ENCODE data around the gene IL22RA1. TPM values are rescaled to one million over a fixed set of nuclear protein-coding genes. Genes with fewer than 3 reads are reported as not detected.

IL22RA1 gene
- total RNA-seq, 1 donor from 2014 or later, result not detected

Other genes starting within 250 kb of the IL22RA1 start
- gene CNR2, start 229.8 kb downstream of the IL22RA1 start, total RNA-seq, result 0.09 TPM
- gene PNRC2, start 183.3 kb downstream of the IL22RA1 start, total RNA-seq, result 84.2 TPM
- gene SRSF10, start 162.8 kb downstream of the IL22RA1 start, total RNA-seq, result 92.1 TPM
- 0.62 TPM for gene MYOM3, start 31.0 kb downstream of the IL22RA1 start, total RNA-seq
- 0.49 TPM for gene IFNLR1, start 44.1 kb upstream of the IL22RA1 start, total RNA-seq
- not detected for gene GRHL3, start 176.2 kb upstream of the IL22RA1 start, total RNA-seq

Measured in sciatic nerve (tissue), 1 donor.